ENCODE measurements around the gene TBXAS1. TPM values are rescaled to one million over a fixed set of nuclear protein-coding genes. Genes with fewer than 3 reads are reported as not detected.

The TBXAS1 gene
- total RNA-seq, 1 donor from 2014 or later = 65.4 TPM

DNA sequence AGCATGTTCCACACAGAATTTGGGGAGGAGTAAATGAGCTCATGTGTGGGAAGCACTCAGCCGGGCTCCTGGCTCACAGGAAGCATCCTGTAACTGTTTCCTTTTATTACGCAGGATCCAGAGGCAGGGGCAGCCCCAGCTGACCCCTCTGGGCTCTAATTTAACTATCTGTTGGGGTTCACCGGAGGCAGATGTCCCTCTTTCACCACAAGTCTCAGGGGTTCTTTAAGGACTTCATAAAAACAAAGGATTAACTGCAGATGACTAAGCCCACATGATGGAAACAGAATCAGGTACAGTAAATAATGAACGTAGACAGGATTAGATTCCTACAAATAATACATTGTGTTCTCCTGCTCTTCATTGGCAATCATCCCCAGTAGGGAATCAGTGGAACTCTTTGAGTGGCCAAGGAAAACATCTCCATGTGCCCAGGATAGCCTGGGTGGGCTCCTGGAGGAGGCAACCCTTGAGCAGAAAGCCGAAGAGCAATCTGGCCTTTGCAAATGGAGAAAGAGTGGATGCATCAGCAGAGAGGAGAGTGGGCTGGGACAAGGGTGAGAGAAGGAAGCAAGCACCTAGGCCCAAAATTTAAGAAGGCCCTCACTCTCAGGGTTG lies 24.6 kb downstream of the TBXAS1 start:
- DNase-seq = no peak
- intact Hi-C loops (cut with DNase I) = no loop called here
- no peaks in the 10 kb centered on the region for H3K27me3 ChIP-seq
- H3K4me3 ChIP-seq = no peak overlapping the region
- no peaks in the 10 kb centered on the region for H3K36me3 ChIP-seq
- no peaks in the 10 kb centered on the region for H3K9me3 ChIP-seq
- H3K27ac ChIP-seq = peak overlapping the region; percentile 55
- H3K4me1 ChIP-seq = peaks cover 25% of the 10 kb centered on the region
- no peak for ATAC-seq
- no peak for TF ChIP-seq CTCF (IDR thresholded peaks at IDR 0.05)

- Histone ChIP-seq H3K27ac (peak overlapping the region; percentile 55), H3K36me3 (no peaks in the 10 kb centered on the region), H3K9me3 (no peaks in the 10 kb centered on the region), H3K4me1 (peaks cover 25% of the 10 kb centered on the region), H3K4me3 (no peak overlapping the region), H3K27me3 (no peaks in the 10 kb centered on the region)
- DNase-seq = no peak
- peak; percentile 57 for ATAC-seq
- no peak for TF ChIP-seq CTCF (IDR thresholded peaks at IDR 0.05)
- intact Hi-C loops (cut with DNase I) = no loop called here
Observed at GRCh38 chr7:139854124-139854511, 25.1 kb downstream of the TBXAS1 start.

GRCh38 chr7:139854803-139855497 lies 25.9 kb downstream of the TBXAS1 start:
- H3K4me3 ChIP-seq = no peak overlapping the region
- H3K9me3 ChIP-seq = no peaks in the 10 kb centered on the region
- H3K36me3 ChIP-seq = no peaks in the 10 kb centered on the region
- no peaks in the 10 kb centered on the region for H3K27me3 ChIP-seq
- ATAC-seq (peak; percentile 5), DNase-seq (no peak)
- no peak for TF ChIP-seq CTCF (IDR thresholded peaks at IDR 0.05)
- H3K4me1 ChIP-seq = peaks cover 25% of the 10 kb centered on the region
- H3K27ac ChIP-seq = peak overlapping the region; percentile 44
- intact Hi-C loops (cut with DNase I) = no loop called here

DNA sequence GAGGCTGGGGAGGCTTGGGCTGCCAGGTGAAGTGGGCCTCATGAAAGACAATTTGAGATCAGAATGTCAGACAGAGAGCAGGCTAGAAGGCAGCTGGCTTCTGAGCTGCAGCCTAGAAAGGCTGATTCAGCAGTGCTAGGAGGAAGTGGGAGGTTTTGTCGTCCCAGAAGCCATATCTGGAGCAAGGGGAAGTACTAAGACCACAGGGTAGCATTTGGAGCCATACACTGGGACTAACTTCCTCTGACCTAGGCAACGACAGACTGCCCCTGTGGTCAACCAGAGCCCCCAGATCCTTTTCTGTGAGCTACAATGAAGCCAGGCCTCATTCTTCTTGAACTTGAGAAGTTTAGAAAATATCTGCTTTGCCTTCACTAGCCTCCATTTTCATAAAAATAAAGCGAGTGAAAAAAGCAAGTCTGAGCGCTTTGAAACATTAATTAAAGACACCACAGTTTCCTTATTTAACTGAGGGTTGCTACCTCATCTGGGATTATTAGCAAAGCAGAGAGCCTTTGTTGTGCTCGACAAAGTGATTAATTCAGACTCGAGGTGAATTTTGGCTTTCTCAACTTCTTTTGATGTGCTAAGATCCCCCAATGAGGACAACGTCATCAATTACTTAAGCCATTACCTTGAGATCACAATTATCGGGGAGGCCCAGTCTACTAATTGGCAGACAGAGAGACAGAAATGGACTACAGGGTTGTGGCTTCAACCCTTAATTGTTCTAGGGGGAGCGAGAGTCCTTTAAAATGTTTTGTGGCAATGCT lies 26.6 kb downstream of the TBXAS1 start:
- Histone ChIP-seq H3K9me3 (no peaks in the 10 kb centered on the region), H3K36me3 (no peaks in the 10 kb centered on the region), H3K27ac (peak overlapping the region; percentile 44), H3K4me1 (peaks cover 25% of the 10 kb centered on the region), H3K4me3 (no peak overlapping the region), H3K27me3 (no peaks in the 10 kb centered on the region)
- DNase-seq = no peak
- TF ChIP-seq CTCF (IDR thresholded peaks at IDR 0.05) = no peak
- intact Hi-C loops (cut with DNase I) = no loop called here
- peak; percentile 89 for ATAC-seq

- H3K27me3 ChIP-seq = no peaks in the 10 kb centered on the region
- DNase-seq (no peak), ATAC-seq (no peak)
- H3K9me3 ChIP-seq = no peaks in the 10 kb centered on the region
- intact Hi-C loops (cut with DNase I) = no loop called here
- H3K4me3 ChIP-seq = no peak overlapping the region
- no peak overlapping the region for H3K27ac ChIP-seq
- TF ChIP-seq CTCF (IDR thresholded peaks at IDR 0.05) = no peak
- H3K36me3 ChIP-seq = no peaks in the 10 kb centered on the region
- H3K4me1 ChIP-seq = peaks cover 25% of the 10 kb centered on the region
Observed at GRCh38 chr7:139857791-139858190, 28.7 kb downstream of the TBXAS1 start.
